ENCODE data around the gene FAM184B.

GRCh38 chr4:17583941-17584340, 197.5 kb downstream of the FAM184B start:
- TF ChIP-seq CTCF (conservative IDR thresholded peaks at IDR 0.05; ENCODE audit: low read depth, low read length) (no peak), ELK1 (IDR thresholded peaks at IDR 0.05; ENCODE audit: borderline replicate concordance, low read depth, low read length) (no peak), RAD21 (IDR thresholded peaks at IDR 0.05; ENCODE audit: low read length) (no peak), RFX5 (IDR thresholded peaks at IDR 0.05; ENCODE audit: low read depth, low read length) (no peak), CHD1 (IDR thresholded peaks at IDR 0.05; ENCODE audit: low read depth, low read length) (no peak), MAFK (IDR thresholded peaks at IDR 0.05; ENCODE audit: low read depth, low read length) (no peak)
